DMS153 treated with DMSO at 0.1 percent for 48 hours (cell line): ENCODE results near the gene RDX.

Source experiments
- DNase-seq: peaks from one replicate; lab custom pipeline; 2025; ENCODE audit not compliant: unreplicated experiment; lab: John Stamatoyannopoulos, UW

RDX gene

DNA sequence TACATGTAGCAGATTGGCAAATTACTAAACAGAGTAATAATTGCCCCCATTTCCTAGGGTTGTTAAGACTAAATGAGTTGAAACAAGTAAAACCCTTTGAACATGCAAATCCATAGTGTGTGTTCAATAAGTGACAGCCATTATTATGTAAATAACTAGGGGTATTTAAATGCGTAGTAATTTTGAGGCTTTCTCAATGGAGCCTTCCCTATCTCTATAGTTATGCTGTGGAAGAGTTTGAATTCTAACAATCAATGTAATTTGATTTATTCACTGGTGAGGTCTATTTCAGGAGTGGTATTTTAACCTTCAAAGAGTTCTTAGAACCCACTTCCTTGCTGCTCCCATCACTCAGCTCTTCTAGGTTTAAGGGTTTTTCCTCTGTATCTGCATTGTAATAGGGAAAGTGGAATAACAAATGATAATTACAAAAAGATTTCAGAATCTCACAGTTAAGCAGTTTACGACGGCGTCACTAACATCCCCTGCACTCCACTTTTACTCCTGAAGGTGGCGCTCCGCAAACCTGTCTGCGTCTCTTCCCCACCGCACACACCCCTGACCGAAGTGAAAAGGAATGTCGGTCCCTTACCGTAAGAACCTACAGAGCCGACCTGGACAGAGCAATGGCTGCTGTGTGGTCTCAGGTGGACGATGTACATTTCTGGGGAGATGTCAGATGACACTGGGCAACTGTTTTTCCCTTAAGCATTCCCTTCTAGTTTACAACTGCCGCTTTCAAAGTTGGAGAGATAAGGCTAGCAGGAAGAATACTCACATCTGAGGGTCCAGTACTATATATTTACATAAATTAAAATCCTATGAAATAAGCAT is 122.4 kb downstream of the RDX start:
- DNase-seq, result no peak

DNA sequence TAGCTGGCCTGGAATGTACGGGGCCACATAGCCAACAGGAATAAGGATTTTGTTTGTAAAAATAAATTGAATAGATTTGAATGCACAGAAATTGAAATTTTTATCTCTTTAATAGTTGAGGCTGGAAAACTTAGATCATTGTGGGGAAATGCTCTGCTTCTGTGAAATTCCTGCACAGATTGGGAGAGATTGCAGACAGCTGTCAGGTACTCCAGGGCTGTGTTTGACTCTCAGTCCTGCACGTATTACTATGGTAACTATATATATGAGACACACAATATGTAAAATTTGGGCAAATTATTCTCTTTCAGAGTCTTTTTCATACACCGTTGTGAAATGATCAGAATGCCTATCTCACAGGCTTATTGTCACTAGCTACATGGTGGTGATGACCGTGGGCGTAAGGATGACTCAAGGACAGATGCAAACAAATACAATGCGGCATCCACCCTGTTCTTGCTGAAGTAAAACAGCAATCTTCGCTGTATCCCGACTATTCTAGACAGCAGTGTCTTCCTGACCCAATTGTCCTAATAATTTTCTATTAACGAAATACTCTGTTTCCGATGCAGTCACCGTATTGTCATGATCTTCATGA is 123.8 kb downstream of the RDX start:
- DNase-seq, result no peak

DNA sequence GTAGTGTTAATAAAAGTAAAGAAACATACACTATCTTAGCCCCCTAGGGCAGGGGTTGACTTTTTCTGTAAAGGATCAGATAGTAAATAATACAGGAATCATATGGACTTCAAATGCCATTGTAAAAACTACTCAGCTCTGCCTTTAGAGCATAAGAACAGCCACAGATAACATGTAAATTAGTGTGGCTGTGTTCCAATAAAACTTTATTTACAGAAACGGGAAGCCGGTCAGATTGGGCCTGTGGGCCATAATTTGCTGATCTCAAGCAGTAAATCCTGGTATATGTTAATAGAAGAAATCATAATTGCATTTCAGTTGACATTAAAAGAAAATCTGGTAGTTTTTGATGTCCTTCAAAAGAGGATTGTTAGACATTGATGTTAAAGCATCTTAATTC is 126.7 kb downstream of the RDX start:
- no peak for DNase-seq

DNA sequence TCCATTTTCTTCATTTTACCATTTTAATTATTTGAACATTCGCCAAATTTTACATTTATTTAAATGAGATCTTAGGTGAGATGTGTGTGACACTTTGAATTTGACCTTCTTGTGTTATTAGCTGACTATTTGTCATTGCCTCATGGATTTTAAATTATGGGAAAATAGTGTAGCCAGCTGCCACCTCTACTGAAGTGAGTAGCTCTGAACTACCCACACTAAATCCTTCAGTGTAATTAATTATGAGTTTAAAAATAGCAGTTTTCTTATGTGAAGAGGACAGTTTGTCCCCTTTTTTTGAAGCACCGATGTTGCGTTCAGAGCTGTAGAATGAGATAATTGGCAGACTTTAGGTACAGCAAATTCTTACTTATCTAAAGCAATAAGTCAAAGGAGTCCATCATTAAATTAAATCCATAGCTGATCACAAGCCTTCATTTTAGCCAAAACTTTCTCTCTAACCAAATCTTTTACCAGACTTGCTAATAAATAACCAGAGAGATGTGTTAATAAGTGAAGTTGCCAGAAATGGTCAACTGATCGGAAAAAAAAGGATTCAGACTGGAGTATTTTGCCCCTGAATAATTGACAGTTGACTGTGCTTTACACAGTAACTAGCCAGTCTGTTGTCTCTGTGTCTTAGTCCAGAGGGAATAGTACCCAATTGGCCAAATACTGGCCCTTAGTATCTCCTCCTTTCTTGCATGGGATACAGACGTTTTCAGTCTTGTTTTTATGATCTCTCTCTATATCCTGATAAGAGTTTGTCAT is 128.2 kb downstream of the RDX start:
- no peak for DNase-seq

DNA sequence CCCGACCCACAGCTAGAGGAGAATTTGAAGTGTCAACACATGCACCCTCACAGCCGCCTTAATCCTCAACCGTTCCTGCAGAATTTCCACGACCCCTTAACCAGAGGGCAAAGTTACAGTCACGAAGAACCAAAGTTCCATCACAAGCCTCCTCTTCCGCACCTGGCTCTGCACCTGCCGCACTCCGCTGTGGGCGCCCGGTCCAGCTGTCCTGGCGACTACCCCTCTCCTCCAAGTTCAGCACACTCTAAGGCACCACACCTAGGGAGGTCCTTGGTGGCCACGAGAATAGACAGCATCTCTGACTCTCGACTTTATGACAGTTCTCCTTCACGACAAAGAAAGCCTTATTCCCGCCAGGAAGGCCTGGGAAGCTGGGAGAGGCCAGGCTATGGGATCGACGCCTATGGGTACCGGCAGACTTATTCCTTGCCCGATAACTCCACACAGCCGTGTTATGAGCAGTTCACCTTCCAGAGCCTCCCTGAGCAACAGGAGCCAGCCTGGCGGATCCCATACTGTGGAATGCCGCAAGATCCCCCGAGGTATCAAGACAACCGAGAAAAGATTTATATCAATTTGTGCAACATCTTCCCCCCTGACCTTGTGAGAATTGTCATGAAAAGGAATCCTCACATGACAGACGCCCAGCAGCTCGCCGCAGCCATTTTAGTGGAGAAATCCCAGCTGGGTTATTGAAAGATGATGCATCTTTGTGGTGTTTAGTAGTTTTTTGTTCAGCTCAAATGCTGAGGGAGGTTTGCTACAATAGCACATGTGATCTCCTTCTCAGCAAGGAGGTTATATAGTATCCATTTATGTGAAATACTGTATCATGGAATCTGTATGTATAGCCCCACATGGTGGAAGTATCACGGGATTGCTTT is 131.1 kb downstream of the RDX start:
- no peak for DNase-seq

DNA sequence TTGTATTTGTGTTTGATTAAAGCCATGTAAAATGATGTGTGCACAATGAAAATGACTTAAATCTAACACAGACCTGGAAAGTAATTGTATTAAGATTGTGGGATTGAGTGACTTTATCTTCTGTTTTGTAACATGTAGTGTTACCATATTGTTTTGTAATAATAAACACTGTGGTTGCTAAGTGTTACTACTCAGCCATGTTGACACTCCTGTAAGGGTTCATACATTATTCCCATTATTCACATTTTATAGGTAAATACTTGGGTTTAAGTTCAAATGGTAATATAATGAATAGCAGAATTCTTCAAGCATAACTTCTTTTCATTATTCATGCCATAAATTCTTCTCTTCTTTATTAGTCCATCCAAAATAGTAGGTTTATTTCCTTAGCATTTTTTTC is 134.2 kb downstream of the RDX start:
- DNase-seq, result no peak

DNA sequence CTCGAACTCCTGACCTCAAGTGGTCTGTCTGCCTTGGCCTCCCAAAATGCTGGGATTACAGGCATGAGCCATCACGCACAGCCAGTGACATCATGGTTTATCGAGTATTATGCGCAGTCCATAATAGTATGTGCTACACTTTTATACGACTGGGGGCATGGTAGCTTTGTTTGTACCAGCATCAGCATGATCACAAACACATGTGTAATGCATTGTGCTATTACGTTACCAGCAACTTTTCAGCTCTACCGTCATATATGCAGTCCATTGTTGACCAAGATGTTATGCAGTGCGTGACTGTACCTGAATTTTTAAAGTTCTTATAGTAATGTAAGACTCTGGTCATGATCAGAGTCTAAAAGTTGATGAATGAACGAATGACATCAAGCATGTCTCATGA is 135.4 kb downstream of the RDX start:
- no peak for DNase-seq

DNA sequence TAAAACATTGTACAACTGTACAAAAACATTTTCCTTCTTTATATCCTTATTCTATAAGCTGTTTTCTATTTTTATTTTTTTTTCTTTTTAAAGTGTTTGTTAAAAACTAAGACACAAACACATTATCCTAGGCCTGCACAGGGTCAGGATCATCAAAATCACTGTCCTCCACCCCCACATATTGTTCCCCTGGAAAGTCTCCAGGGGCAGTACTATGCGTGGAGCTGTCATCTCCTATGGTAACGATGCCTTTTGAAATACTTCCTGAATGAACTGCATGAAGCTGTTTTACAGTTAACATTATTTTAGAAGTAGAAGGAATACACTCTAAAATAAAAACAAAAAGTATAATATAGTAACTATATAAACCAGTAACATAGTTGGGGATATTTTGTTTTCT is 136.0 kb downstream of the RDX start:
- no peak for DNase-seq

DNA sequence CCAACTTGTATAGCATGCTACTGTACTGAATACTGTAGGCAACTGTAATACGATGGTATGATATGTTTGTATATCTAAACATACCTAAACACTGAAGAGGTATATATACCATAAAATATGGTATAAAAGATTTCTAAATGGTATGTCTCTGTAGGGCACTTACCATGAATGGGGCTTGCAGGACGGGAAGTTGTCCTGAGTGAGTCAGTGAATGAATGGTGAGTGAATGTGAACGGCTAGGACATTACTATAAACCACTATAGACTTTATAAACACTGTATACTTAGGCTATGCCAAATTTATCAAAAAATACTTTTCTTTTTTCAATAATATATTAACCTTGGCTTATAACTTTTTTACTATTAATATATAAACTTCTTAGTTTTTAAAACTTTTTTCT is 136.4 kb downstream of the RDX start:
- DNase-seq, result no peak

DNA sequence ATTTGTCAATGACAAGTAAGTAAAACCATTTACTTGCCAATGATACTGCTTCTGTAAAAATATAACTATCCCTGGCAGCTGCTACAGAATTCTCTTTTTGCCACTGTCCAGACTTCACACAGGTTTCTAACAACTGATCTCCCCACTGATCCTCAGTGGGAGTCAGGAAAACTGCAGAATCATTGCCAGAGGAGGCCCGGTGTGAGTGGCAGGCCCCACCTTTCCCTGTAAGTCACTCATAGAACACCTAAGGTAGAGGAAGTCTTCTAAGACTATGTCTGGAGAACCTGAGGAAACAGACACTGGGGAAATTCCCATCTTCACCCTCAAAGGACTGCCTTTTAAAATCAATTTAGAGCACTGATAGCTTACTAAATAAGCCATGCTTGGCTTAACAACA is 136.9 kb downstream of the RDX start:
- no peak for DNase-seq

DNA sequence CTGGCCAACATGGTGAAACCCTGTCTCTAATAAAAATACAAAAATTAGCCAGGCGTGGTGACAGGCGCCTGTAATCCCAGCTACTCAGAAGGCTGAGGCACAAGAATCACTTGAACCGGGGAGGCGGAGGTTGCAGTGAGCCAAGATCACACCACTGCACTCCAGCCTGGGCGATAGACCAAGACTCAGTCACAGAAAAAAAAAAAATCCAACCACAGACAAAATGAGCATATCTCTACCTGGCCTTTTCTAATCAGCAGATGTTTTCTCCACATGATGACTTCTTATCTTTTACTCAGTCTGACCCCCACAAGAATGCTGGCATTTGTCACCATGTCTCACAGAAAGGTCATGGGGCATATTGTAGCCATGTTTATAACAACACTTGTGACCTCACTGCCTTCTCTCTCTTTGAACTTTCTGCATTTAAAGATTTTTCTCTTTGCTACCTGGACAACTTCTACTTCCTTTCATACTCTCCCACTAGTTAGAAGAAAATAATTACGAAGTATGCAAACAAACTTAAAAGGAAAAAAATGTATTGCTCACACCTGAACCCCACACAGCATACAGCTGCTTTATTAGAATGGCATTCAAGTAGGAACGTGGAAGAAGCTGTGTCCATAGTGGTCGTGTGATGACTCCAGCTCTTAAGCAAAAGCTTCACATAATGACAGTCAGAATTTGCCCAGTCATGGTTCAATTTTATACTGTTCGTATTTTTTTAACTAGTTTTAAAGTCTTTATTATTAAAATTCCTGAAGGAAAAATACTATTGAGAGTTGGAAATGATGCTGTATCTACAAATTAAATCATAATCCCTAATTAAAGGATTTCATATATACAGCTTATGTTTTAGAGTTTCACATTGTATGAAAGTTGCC is 137.9 kb downstream of the RDX start:
- DNase-seq, result no peak

DNA sequence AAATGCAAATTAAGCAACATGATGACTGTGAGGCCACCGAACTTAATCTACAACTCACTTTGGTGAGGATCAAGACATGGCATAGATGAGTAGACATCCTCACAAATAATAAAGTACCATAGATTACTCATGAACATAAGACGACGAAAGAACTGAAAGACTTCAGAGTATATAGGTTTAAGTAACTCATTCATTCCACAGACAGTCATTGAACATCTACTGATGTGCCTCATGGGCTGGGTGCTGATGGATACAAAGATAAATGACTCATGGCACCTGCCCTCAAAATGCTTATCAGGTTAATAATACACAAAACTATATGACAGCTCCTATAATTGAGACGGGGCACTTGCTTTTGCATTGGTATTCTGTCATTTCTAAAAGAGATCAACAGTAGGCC is 139.9 kb downstream of the RDX start:
- no peak for DNase-seq

DNA sequence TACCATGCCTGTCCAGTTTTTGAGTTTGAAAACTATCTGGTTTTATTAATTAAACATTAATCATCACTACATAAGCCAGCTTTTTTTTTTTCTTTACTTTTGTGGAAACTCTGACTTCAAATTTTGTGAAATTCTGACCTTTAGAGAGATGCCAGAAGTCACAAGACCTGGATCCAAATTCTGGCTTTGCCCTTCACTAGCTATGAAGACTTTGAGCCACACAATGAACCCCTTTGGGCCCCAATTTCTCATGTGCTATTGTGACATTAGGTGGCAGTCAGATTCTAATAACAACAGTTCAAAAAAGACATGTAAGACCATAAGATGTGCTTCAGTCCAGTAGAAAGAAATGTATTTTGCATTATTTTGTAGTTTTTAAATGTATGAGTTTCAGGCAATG is 142.9 kb downstream of the RDX start:
- DNase-seq, result no peak

DNA sequence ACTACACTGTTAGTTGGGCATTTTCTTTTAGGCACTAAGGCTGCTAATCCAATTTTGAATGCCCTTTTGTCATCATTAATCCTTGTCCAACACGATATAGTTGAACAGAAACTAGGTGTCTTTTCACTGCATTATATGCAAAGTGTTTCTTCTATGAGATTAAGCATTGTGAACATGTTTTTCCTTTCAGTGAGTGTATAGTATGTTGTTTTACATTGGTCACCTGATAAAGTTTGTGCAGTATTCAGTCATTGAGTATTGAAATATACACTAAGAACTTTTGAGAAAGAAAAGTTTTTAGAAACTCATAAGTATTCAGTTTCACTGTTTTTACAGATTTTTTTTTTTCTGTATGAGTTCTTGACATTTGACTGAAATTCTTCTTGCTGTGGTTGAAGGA is 144.2 kb downstream of the RDX start:
- DNase-seq, result no peak

DNA sequence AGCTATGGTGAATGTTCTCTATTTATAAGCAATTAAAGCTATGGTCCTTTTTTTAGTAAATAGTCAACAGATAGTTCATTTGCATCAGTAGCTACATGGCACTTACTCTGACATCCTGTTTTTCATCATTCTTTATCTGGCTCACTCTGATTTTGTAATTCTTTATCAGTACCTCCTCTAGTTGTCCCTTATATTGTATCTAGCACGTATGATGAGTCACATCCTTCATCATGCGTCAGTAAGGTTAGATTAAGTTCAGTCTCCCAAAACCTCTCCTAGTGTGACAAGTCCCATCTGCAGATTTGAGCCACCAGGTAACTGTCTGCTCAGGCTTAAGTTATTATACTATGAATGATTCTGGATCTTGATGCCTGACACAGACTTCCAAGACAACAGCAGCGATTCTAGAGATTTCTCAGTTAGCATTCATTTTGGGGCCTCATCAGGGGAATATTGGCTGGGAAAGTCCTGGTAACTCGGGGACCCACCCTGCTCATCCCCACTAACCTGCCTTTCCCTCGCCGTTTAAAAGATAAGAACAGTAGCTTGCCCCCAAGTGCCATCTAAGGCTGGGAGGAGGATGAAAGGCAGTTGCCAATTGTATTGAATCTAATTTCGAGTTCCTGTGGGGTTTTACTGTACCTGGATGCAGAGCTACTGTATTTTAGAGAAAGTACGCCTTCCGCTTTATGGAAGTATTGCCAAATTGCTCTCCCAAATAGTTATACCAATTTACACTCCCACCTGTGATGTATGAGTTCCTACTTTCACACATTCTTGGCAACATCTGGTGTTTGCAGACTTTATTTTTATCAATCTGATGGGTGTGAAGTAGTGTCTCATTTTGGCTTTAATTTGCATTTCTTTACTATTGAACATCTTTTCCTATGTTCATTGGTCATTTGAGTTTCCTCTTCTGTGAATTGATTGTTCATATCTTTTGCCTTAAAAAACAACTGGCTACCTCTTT is 147.4 kb downstream of the RDX start:
- DNase-seq, result no peak

DNA sequence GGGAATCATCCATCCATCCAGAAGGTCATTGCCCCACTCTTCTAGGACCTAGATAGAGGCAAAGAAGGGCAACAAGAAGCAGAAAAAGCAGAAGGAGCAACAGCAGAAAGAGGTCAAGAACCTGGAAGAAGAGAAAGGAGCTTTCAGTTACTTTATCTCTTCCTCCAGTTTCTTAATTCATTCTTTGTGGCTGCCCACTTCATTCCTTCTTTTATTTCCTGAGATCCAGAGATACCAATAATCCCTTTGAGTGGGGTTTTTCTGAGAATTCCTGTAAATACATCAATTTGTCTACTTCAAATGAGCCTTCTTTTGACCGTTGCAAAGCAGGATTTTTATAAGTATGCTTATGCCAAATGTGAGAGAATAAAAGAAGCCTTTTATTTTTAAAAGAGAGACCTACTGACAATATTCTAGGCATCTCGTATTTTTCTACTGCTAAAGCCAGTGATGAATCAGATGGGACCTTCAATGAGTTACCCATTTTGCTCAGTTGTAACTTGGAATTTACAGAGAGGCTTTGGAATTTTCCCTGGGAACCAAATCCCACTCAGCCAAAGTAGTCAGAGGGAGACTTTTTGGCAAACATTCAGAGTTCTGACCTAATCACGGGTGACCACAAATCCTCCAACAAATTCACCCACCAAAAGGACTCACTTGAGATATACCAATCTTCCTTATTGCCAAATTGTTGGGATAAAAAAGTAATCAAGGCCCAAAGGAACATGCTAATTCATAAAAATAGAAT is 148.3 kb downstream of the RDX start:
- DNase-seq, result no peak

DNA sequence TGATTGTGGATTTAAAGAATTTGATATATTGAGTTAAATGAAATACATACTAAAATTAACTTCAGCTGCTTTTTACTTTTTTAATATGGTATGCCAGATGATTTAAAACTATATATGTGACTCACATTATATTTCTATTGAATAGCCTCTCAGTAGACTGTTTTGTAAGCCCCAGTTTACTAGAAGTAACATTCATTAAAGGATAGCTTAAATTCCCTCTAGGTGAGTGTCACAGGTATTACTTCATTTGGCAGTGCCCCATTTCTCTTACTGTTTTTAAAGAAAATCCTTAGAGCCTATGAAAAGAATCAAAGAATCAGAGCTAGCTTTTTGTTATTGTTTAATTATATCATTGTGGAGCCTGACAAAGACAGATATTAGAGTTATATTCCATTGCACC is 154.6 kb downstream of the RDX start:
- DNase-seq, result no peak

DNA sequence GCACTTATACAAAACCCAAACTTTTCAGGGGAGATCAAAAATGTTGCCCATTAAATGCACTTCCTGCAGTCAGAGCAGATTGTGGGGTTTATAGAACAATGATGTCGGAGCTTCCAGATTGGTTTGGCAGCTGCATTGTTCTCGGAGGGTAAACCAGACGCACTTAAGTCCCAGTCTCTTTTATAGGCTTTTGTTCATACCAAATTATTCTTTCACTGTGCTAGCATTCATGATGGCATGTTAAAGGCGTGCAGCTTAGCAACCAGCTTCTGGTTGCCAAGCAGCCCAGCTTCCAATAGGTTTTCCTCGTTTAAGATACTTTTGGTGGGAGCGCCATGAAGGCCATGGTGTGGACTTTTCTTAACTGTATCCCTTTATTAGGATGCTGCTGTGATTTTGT is 162.3 kb downstream of the RDX start:
- peak; percentile 83 for DNase-seq
